NK-92 treated with Interleukin-12 subunit alpha and Interleukin-12 subunit beta, amount 100 ng/mL, for 24 hours (cell line): ENCODE measurements around the gene NRP1.

ENCODE experiments used
- DNase-seq: peaks from one replicate; lab custom pipeline; 2025; lab: John Stamatoyannopoulos, UW

The NRP1 gene

DNA sequence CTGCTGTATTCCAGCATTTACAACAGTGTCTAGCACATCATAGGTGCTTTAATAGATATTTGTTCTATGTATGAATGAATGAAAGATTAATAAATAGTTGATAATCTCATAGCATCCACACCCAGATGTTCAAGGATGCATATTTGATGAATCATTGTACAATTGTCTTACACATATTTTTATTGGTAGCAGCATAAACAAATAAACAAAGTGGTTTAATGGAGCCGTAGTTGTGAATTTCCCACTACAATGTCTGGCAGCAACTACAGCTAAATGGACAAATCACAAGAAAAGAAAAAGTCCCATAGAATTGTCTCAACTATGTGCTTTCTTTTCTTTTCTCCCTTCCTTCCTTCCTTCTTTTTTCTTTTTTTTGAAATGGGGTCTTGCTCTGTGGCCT lies 150.8 kb downstream of the NRP1 start:
- no peak for DNase-seq

DNA sequence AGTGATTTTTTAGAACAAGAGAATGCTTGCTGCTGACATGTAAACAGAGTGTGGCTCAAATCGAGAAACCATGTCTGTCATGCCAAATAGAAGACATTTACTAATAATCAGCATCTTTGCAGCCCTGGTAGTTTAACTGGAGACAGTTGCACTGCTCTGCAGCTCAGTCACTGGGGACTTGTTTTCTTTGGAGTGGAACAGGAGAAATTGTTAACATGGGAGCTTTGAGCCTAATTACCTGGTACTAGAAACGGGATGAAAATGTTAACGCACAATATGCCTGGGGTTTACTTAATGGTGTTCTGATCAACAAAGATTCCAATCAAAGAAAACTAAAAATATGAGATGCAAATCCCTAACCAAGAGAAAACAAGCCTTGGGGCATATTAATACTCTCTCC lies 153.5 kb downstream of the NRP1 start:
- DNase-seq, result no peak

DNA sequence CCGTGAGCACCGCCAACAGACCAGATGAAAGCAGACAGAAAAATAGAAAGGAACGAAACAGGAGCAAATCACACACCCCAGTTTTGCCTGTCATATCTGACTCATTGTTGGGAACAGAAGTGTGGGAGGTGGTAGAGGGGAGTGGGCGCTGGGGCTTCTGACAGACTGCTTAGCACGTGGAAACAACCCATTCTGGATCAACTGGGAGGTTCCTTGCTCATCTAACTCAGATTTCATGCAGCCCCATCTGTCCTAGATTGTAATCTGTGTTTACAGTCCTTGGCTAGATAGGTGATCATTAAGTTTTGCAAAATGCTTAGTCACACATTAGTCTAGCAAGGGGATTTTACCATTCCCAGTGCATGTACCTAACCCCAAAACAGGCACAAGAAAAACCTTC lies 154.1 kb downstream of the NRP1 start:
- no peak for DNase-seq

DNA sequence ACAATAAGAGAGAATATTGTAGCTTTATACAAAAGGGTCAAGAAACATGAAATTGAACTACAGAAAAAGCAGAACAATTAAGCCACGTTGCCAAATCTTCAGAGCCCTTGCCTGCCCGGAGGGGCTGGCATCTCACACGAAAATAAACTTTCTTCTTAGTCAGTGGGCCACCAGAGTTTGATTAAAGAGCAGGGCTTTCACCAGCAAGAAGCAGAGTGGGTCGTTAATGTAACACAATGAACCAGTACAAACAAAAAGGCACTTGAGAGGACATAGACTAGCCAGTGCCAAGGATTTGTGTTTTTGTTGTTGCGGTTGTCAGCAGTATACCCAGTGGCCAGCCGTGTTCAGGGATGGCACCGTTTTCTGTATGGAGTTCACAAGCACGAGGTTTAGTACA lies 155.4 kb downstream of the NRP1 start:
- no peak for DNase-seq

DNA sequence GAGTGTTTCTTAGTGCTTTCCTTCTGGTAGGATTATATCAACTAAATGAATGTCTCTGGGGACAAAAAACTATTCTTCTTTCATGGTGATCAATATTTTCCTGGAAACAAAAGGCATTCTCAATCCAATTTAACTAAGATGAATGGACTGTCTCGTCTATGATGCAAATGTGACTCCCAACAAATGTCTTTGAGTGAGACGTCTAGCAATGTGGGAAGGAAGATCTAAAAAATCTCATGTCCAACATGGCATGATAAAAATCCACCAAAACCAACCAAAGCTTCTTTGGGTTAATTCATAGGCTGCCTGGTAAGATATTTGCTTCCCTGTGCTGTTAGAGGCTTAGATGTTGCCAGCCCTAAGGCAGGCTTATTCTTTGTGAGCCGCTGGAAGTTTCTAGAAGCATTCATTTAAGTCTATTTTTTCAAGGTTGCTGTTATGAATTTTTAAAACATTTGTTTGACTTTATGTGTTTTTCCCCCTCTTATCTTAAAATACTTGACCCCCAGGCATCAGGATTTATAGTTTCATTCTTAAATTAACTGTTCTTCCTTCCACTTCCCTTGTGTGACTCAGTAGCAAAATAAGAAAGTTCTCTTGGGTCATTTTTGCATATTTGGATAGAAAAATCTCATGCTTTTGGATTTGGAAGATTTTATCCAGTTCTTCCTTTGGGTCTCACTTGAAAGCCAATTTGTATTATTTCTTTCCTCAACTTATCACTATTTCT lies 156.3 kb downstream of the NRP1 start:
- no peak for DNase-seq

DNA sequence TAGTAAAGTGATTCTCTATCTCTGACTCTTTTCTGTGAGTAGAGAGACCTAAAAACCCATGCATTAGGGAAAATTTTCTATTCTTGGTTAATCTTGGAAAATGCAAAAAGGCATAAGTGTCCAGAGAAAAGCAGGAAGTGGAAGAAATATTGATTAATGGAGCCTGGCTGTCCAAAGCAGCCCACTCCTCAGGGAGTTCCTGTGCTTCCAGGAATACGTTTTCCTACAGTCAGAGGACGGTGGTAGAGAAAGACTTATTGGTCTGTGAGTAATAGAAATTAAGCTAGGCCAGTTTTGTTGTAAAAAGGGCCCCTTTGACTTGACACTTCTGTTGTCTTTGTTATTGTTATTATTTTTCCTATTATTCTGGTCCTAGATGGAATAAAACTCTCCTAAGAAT lies 157.8 kb downstream of the NRP1 start:
- DNase-seq, result no peak

DNA sequence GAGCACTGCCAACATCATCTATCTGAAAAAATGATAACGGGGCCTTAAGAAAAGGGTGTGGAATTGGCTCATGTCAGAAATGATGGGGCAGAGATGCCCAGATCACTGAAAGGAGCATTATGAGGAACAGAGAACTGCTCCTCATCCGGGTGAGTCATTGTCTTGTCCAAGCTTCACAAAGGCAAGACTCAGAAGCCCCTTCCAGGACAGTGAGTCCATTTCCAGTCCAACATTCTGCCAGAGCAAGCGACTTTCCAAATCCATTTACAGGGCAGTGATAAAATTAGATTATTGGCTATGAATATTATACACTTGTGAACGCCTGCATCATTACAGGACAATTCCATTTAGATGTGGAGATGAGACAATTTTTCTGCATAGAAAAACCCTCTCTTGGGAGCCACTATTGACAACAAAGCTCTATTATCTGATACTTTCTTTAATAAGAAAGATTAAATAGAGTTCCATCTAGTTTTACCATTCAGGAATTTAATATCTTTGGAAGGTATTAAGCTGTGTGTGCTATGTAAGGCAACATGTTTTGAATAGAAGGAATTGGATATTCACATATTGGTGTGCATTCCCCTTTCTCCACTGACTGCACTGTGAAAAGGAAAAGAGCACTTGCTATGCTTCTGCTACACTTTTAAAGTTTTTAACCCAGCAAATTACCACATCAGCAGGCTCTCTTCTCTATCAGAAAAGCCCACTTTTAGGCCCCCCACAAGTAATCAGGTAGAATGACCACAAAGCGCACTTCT lies 159.6 kb downstream of the NRP1 start:
- DNase-seq, result no peak

DNA sequence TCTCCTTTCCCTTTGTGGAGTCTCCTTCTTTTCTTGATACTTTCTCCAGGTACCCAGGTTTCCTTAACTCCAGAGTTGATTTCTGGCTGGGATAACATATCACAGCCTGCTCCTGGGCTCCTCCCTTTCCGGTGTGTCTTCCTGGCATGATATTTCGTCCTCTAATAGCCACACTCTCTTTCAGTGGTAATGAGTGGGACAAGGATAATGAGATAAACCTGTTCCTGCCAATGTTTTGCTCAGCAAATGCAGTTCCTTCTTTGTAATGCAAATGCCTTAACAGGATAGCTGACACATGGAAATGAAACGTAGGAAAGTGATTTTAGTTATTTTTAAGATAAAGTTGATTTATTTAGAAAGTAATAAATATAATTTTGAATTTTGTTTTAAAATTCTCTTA lies 168.6 kb downstream of the NRP1 start:
- DNase-seq, result no peak

DNA sequence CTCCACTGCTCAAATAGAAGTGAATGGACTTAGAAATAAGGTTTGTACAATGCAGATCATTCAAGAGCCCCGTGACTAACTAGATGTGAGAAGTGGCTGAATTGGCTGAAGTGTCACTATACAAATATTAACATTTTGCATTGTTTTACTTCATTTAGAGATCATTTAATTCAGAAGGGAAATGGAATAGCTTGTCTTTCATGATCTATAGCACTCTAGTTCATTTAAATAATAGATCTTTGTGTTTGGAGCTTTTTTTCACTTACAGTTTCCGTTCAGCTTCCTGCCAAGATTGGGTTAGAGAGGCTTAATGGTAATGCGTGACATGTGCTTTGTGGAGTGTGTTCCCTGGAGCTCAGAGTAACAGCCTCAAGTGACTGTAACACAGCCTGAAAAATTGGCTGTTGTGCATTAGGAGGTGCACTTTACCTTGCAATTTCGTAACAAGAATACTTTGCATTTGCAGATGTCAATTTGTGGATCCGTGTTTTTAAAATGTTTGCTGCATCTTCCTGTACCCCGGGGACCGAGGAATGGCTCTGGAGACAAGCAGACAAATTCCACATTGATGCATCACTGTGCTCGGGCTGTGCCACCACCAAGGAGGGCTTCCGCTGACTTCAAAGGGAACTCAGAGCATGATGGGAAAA lies 170.3 kb downstream of the NRP1 start:
- DNase-seq, result no peak

DNA sequence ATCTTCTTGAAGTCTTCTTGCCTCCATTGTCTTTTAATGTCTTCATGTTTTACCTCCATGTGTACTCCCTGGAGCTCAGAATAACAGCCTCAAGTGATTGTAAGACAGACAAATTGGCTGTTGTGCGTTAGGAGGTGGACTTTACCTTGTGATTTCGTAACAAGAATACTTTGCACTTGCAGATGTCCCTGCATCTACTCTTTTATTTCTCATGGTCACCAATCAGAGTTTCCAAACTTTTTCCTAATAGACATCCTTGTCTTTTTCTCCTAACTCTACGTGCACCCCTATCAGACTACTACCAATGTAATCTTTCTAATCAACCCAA lies 172.3 kb downstream of the NRP1 start:
- no peak for DNase-seq

DNA sequence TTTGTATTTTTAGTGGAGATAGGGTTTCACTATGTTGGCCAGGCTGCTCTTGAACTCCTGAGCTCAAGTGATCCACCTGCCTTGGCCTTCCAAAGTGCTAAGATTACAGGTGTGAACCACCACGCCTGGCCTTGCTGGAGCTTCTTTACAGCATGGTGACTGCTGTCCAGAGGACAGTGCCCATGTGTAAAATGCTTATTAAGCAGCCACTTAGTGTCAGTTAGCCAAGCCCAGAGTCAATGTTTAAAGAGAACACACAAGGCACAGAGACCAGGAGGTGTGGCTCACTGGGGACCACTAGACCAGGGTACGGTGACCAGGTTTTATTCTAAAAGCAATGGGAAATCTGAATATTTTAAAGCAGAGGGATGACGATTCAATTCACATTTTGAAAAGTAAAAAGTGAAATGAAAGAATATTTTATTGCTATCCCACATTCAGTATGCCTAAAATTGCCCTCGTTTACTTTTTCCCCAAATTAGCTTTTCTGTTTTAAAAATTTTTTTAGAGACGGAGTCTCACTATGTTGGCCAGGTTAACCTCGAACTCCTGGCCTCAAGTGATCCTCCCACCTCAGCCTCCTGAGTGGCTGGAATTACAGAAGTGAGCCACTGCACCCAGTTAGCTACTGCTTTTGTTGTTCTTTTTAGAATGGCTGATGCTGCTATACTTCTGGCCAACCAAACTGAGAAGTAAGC lies 172.8 kb downstream of the NRP1 start:
- no peak for DNase-seq

DNA sequence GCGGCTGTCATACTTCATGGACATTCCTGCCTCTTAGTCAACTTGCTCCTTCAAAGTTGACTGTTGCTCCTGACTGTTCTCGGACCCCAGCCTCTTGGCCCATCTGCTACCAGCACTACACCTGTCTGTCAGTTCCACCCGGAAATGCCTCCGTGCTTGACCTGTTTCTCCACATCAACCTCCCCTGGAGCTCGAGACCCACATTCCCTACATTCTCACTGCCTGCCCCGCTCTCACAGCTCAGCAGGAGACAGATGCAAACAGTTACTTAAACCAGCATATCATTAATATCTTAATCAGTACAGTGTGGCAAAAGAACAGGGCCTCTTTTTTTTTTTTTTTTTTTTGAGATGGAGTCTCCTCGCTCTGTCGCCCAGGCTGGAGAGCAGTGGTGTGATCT lies 174.3 kb downstream of the NRP1 start:
- DNase-seq, result no peak

DNA sequence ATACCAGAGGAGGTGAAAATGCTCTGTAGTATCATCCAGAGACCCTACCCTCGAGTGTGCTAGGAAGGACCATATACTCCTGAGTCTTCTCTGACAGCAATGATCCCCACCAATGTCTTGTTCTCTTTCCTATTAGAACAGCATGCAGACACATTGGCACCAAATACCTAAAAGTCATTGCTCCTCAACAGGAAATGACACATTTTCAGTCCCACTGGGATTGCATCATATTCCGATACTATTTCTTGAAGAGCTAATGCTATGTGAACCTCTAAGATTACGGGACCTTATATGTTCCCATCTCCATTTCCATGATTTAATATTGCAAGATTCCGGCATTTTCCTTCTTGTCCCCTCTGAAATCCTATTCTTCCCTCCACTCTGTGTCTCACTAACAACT lies 177.4 kb downstream of the NRP1 start:
- DNase-seq, result no peak

DNA sequence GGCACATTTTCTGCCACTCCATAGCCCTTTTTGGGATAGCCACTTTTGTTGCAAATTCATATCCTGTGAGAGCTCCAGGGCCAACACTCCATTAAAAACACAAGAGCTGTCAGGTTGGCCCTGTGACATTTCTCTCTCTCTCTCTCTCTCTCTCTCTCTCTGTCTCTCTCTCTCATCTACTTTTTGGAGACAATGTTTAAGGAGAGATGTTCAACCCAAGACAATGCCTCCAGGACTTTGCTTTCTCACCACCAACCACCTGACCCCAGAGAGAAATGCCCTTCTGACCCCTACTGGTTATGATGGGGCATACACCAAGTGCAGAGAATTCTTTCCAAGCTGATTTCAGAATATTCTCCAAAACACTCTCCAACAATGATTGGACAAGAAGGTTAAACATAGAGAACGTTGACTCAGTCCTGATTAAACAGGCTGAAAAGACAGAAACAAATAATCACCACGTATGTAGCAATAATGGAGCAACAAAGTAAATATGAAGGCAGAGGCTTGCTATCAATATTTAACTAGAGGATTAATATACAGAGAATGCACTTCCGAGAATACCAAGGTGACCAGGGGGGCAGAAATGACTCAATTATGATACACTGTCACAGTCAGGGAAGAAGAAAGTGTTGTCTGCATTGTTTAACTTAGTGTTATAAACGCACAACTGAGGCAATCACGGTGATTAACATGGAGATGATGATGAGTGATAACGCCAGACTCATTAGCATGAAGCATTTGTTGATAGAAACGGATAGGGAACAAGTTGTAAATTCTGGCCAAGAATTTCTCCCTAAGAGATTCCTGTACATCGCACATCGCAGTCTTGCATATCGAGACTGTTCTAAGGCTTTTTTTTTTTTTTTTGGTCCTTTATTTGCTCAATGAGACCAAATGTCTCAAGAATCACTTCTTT lies 178.5 kb downstream of the NRP1 start:
- DNase-seq, result no peak

DNA sequence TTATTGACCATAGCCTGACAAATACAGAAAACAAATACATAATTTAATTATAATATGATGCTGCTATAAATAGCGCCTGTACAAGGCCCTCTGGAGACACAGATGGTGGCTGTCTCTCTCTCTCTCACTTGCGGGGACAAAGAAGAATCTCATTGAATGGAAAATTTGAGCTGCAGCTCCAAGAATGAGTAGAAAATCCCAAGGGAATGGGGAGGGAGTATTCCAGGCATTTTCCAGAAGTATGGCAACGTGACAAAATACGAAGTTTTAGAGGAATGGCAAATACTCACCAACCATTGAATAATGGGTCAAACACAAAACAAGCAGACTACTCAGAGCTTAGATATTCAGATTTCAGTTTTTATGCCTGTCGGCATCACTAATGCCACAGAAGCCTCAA lies 179.9 kb downstream of the NRP1 start:
- no peak for DNase-seq

DNA sequence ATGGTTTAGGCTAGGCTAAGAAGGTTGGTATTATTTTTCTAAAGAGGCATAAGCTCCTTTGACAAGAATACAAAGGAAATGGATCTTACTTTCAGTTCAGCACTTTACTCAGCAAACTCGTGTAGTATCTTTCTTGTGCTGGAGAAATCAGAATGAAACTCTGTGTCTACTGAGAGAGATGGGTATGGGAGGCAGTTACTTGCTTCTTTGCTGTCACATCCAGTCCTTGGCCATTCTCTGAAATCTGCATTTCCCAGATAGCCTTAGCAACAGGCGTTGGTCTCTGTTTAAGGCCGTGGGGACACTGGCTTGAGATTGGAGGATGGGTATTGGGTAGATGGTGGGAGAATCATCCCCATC lies 180.5 kb downstream of the NRP1 start:
- no peak for DNase-seq

DNA sequence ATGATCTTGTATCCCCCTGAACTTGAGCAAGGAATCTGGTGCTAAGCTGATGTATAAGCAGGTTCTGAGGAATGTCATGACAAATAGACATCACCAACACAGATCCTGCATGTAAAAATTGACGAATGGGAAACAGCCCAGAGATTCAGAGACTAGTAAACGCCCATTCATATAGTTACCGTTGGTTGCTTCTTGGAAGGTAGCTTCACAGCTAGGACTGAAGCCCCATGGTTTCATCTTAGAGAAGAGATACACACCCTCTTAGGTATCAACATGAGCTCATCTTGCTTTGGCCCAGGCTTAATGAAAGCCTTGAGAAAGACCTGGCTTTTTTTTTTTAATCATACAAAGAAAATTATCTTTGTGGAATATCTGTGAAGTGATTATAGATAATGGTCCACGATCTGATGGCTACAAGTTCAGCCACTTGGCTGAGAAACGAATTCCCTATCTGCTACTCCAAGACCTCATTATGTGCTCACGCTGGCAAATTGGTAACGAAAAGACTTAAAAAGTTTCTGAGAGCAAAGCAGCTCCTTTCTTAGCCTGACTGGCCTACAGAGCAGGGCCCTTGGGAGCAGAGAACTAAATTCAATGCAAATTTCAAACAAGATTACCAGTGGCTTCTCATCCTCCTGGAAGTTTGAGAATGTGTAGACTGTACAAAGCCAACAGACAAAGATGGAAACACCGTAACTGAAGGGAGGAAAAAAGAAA lies 181.1 kb downstream of the NRP1 start:
- DNase-seq, result no peak

DNA sequence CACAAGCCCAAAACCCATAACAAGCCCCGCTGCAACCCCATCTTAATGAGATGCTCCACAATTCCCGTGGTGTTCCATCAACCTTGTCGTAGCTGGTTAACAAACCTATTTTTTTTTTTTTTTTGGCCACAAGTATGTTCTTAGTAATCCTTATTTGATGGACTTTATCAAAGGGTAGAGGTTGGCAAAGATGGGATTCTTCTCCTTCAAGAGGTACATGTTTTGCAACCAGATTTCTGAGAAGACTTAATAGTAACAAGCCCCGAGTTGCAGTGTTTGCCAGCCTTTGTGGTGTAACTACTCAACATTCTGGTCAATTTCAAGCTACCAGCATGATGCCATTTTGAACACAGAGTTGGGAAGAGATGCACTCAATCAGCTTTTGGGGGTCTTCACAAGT lies 181.7 kb downstream of the NRP1 start:
- DNase-seq, result no peak

DNA sequence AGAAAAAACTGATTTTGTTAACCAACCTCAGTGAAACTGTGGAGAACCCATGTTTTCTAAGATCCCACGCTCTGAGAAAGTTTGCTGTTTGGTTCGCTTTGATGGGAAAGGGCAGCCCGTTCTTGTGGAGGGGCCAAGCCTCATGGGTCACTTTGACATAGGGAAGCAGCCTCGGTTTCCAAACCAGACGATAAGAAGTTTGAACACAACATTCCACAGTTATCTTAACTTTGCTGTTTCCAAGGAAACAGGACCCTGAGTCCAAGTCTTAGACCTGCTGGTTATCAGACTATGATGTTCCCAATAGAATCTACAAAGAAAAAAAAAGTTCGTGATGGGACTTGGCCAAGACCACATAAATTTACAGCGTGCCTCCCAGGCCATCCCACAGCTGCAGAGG lies 182.3 kb downstream of the NRP1 start:
- no peak for DNase-seq

DNA sequence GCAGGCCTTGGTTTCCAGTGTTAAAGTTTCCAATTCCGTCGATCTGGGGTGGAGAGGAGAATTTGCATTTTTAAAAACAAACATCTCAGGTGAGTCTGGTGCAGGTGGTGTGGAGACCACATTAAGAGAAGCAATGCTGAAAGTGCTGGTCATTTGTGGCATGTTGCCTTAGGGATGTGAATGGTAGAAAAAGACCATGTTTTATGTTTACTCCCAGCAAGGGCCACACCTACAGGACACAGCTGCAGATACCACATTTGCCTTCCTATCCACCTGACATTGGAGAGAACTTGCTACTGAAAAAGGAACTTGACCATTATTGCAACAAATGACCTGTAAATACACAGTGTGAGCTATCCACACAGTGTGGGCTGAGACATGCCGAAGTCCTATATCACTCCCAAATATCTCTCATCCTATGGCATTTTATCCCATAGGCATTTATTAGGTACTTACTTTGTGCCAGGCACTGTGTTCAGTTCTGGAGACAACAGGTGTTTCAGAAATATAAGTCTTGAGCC lies 183.1 kb downstream of the NRP1 start:
- no peak for DNase-seq

DNA sequence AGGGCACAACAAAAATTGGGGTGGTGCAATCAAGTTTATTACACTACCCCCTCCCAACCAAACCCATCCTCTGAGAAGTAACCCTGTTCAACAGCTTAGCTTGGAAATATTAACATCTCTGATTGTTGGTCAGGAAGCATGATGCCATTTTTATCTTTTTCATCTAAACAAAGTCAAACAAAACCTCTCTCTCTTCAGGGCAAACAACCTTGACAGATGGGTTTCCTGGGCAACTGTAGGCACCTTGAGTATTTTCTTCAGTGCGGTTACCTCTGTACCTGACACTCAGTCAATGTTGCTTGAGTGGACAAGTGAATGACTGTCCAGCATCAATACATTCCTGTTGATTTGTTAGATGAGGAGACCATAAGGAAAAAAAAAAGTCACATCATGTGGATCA lies 183.6 kb downstream of the NRP1 start:
- no peak for DNase-seq
